GM06990 (cell line): ENCODE measurements around the gene C1orf210.

Source experiments
- DNase-seq: peaks from one replicate; pipeline ENCODE4 v3.0.0-alpha.2; 2011; ENCODE audit not compliant: insufficient read length; ENCODE audit errors: extremely low read depth
- H3K27me3 ChIP-seq: replicated peaks from 2 replicates; pipeline ENCODE4 v1.6.0; 2011; ENCODE audit warnings: low read length; ENCODE audit not compliant: control insufficient read depth, insufficient read depth
- H3K36me3 ChIP-seq: 2 replicates; pipeline ENCODE4 v1.5.1; 2011; ENCODE audit warnings: low read length; ENCODE audit not compliant: control insufficient read depth, insufficient read depth
- H3K4me3 ChIP-seq: replicated peaks from 2 replicates; pipeline ENCODE4 v1.5.1; 2011; ENCODE audit warnings: low read depth, mild to moderate bottlenecking, control low read depth, low read length
- TF ChIP-seq, protein P1 (sequence below): IDR thresholded peaks from 2 replicates; pipeline ENCODE4 v1.5.1; 2011; ENCODE audit warnings: low read length, control low read depth, mild to moderate bottlenecking, inconsistent platforms; ENCODE audit not compliant: insufficient read depth, poor library complexity, severe bottlenecking

Gene C1orf210

DNA sequence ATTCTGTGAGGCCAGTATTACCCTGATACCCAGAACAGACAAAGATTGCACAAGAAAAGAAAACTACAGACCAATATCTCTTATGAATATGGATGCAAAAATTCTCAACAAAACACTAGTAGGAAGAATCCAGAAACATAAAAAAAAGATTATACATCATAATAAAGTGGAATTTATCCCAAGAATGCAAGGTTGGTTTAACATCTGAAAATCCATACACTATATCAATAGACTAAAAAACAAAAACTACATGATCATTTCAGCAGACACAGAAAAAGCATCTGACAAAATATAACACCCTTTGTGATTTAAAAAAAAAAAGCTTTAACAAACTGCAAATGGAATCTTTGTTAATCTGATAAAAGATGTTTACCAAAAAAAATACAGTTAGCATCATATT lies 40.0 kb upstream of the C1orf210 start:
- Histone ChIP-seq H3K36me3 (no peaks in the 10 kb centered on the region), H3K27me3 (no peaks in the 10 kb centered on the region), H3K4me3 (no peak overlapping the region)
- TF ChIP-seq, protein P1, sequence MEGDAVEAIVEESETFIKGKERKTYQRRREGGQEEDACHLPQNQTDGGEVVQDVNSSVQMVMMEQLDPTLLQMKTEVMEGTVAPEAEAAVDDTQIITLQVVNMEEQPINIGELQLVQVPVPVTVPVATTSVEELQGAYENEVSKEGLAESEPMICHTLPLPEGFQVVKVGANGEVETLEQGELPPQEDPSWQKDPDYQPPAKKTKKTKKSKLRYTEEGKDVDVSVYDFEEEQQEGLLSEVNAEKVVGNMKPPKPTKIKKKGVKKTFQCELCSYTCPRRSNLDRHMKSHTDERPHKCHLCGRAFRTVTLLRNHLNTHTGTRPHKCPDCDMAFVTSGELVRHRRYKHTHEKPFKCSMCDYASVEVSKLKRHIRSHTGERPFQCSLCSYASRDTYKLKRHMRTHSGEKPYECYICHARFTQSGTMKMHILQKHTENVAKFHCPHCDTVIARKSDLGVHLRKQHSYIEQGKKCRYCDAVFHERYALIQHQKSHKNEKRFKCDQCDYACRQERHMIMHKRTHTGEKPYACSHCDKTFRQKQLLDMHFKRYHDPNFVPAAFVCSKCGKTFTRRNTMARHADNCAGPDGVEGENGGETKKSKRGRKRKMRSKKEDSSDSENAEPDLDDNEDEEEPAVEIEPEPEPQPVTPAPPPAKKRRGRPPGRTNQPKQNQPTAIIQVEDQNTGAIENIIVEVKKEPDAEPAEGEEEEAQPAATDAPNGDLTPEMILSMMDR: no peak
- DNase-seq: no peak

DNA sequence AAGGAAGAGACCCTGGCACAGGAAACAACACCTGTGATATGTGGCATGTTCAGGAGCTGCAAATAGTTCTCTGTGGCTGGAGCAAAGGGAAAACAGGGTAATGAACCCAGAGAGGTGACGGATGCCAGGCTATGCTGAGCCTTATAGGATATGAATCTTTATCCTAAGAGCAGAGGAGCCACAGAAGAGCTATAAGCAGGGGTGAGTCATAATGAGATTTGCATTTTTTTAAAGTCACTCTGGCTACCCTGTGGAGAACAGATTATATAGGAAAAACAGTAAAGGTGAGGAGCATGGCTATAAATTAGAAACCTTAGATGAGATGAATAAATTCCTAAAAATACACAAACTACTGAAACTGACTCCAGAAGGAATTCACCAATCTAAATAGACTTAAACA lies 39.4 kb upstream of the C1orf210 start:
- Histone ChIP-seq H3K36me3 (no peaks in the 10 kb centered on the region), H3K27me3 (no peaks in the 10 kb centered on the region), H3K4me3 (no peak overlapping the region)
- DNase-seq: no peak
- TF ChIP-seq, protein P1: no peak

DNA sequence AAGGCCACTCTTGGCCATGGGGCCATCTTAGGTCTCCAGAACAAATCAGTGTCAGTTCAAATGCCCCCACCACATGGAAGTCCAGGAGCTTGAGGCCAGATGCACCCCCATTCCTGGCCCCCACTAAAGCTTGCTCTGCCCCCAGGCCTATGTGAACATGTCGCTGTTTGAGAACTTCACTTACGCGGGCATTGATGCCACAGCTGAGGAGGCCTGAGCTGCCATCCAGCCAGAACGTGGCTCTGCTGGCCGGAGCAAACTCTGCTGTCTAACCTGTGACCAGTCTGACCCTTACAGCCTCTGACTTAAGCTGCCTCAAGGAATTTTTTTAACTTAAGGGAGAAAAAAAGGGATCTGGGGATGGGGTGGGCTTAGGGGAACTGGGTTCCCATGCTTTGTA lies 37.1 kb upstream of the C1orf210 start:
- Histone ChIP-seq H3K4me3 (no peak overlapping the region), H3K36me3 (no peaks in the 10 kb centered on the region), H3K27me3 (no peaks in the 10 kb centered on the region)
- no peak for DNase-seq
- TF ChIP-seq, protein P1: no peak

DNA sequence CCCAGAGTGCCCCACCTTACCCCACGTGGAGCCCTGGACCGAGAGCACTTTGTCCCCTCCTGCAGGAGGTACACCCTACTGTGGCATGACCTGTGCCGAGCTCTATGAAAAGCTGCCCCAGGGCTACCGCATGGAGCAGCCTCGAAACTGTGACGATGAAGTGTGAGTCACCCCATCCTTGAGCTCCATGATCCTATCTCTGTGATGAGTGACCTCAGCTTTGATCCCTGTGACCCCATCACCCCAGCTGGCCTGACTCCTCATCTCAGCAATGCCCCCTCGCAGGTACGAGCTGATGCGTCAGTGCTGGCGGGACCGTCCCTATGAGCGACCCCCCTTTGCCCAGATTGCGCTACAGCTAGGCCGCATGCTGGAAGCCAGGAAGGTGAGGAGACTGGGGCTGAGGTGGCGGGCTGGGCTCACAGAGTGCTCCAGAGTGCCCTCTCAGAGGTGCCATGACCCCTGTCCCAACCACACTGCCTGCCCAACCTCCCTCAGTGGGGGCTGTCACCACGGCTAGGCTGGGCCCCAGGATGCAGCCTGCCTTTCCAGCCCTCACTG lies 36.0 kb upstream of the C1orf210 start:
- Histone ChIP-seq H3K4me3 (no peak overlapping the region), H3K36me3 (no peaks in the 10 kb centered on the region), H3K27me3 (no peaks in the 10 kb centered on the region)
- DNase-seq: no peak
- TF ChIP-seq, protein P1: no peak

DNA sequence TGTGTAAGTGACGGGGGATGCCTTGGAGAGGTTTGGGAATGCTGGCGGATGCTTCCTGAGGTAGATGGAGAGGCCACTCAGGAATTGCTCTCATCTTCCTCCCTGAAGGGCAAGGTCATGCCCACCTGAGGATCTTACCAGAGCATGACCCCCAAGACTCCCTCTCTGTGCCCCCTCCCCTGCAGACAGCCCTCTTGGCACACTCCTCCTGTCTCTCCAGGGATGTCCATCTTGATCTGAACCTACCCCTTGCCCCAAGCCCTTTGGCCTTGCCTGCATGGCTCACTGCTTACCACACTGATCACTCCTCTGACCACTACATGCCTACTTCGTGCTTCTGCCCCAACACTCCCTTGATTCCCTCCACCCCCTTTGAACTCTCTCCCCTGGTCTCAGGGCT lies 34.4 kb upstream of the C1orf210 start:
- Histone ChIP-seq H3K36me3 (no peaks in the 10 kb centered on the region), H3K4me3 (no peak overlapping the region), H3K27me3 (no peaks in the 10 kb centered on the region)
- no peak for DNase-seq
- TF ChIP-seq, protein P1: no peak

DNA sequence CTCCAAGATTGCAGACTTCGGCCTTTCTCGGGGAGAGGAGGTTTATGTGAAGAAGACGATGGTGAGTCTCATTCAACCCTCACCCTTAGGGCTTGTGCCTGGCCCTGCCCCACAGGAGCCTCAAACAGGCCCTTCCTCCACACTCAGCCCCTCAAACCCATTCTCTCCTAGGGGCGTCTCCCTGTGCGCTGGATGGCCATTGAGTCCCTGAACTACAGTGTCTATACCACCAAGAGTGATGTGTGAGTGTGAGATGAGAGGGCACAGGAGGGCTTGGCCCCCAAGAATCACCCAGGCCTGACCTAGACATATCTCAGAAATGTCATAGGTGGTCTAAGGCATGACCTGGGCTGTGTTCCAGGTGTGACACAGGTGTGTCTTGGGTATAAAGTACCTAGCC lies 33.9 kb upstream of the C1orf210 start:
- Histone ChIP-seq H3K36me3 (no peaks in the 10 kb centered on the region), H3K4me3 (no peak overlapping the region), H3K27me3 (no peaks in the 10 kb centered on the region)
- no peak for DNase-seq
- TF ChIP-seq, protein P1: no peak
